Chondrocyte (in vitro differentiated cells): Measurements from ENCODE around the gene SERPINA6. TPM values are rescaled to one million over a fixed set of nuclear protein-coding genes. Genes with fewer than 3 reads are reported as not detected.

Source experiments
- DNase-seq: peaks from one replicate; pipeline ENCODE4 v3.0.0; 2021; ENCODE audit warnings: mixed read lengths, low spot score
- H3K27ac Mint-ChIP-seq: one replicate; pipeline ENCODE4 v1.8.0; 2021; ENCODE audit warnings: mild to moderate bottlenecking, moderate library complexity, mixed read lengths; ENCODE audit not compliant: unreplicated experiment
- H3K27me3 Mint-ChIP-seq: 2 replicates; pipeline ENCODE4 v1.8.0; 2021; ENCODE audit warnings: low read depth, mixed read lengths
- H3K36me3 Mint-ChIP-seq: 2 replicates; pipeline ENCODE4 v1.8.0; 2021; ENCODE audit warnings: low read depth, mixed read lengths
- H3K4me1 Mint-ChIP-seq: 2 replicates; pipeline ENCODE4 v1.8.0; 2021; ENCODE audit warnings: low read depth, mild to moderate bottlenecking, mixed read lengths
- H3K4me3 Mint-ChIP-seq: one replicate; pipeline ENCODE4 v1.8.0; 2021; ENCODE audit warnings: mild to moderate bottlenecking, moderate library complexity, mixed read lengths; ENCODE audit not compliant: unreplicated experiment
- H3K9me3 Mint-ChIP-seq: 2 replicates; pipeline ENCODE4 v1.8.0; 2021; ENCODE audit warnings: low read depth, mixed read lengths
- CTCF ChIP-seq: fragments of 200-600 bp; sonication (generic); IDR thresholded peaks from 2 replicates; pipeline ENCODE4 v1.5.0; 2021; ENCODE audit warnings: antibody characterized with exemption, mild to moderate bottlenecking, moderate library complexity
- total RNA-seq: library from RNA; stranded (reverse); gene quantifications from 3 replicates; pipeline ENCODE4 v1.2.1, GENCODE V29; 2021

SERPINA6 gene
- total RNA-seq, 1 donor from 2014 or later: not detected

GRCh38 chr14:94364037-94364436 is 40.9 kb upstream of the SERPINA6 start:
- Mint-ChIP-seq H3K27ac (no peak overlapping the region), H3K4me3 (no peak overlapping the region), H3K36me3 (no peaks in the 10 kb centered on the region), H3K27me3 (peaks cover 21% of the 10 kb centered on the region), H3K4me1 (no peaks in the 10 kb centered on the region), H3K9me3 (no peaks in the 10 kb centered on the region)
- DNase-seq: no peak
- no peak for TF ChIP-seq CTCF

GRCh38 chr14:94363151-94363624 is 40.1 kb upstream of the SERPINA6 start:
- TF ChIP-seq CTCF: no peak
- Mint-ChIP-seq H3K4me3 (no peak overlapping the region), H3K27me3 (peaks cover 26% of the 10 kb centered on the region), H3K9me3 (no peaks in the 10 kb centered on the region), H3K36me3 (no peaks in the 10 kb centered on the region), H3K27ac (no peak overlapping the region), H3K4me1 (no peaks in the 10 kb centered on the region)
- no peak for DNase-seq

- no peak for TF ChIP-seq CTCF
- H3K9me3 Mint-ChIP-seq: no peaks in the 10 kb centered on the region
- no peak for DNase-seq
- H3K36me3 Mint-ChIP-seq: no peaks in the 10 kb centered on the region
- no peak overlapping the region for H3K4me3 Mint-ChIP-seq
- H3K27ac Mint-ChIP-seq: no peak overlapping the region
- H3K4me1 Mint-ChIP-seq: no peaks in the 10 kb centered on the region
- peaks cover 30% of the 10 kb centered on the region for H3K27me3 Mint-ChIP-seq
Observed at GRCh38 chr14:94362614-94363133, 39.5 kb upstream of the SERPINA6 start.

- Mint-ChIP-seq H3K27ac (no peak overlapping the region), H3K9me3 (no peaks in the 10 kb centered on the region), H3K36me3 (no peaks in the 10 kb centered on the region), H3K27me3 (peaks cover 31% of the 10 kb centered on the region), H3K4me3 (no peak overlapping the region), H3K4me1 (no peaks in the 10 kb centered on the region)
- no peak for DNase-seq
- no peak for TF ChIP-seq CTCF
Observed at GRCh38 chr14:94361682-94362081, 38.5 kb upstream of the SERPINA6 start.

GRCh38 chr14:94360945-94361565 is 37.9 kb upstream of the SERPINA6 start:
- Mint-ChIP-seq H3K4me1 (no peaks in the 10 kb centered on the region), H3K27ac (no peak overlapping the region), H3K36me3 (no peaks in the 10 kb centered on the region), H3K9me3 (no peaks in the 10 kb centered on the region), H3K27me3 (peaks cover 33% of the 10 kb centered on the region), H3K4me3 (no peak overlapping the region)
- no peak for TF ChIP-seq CTCF
- no peak for DNase-seq
